ENCODE data around the gene KCMF1.

DNA sequence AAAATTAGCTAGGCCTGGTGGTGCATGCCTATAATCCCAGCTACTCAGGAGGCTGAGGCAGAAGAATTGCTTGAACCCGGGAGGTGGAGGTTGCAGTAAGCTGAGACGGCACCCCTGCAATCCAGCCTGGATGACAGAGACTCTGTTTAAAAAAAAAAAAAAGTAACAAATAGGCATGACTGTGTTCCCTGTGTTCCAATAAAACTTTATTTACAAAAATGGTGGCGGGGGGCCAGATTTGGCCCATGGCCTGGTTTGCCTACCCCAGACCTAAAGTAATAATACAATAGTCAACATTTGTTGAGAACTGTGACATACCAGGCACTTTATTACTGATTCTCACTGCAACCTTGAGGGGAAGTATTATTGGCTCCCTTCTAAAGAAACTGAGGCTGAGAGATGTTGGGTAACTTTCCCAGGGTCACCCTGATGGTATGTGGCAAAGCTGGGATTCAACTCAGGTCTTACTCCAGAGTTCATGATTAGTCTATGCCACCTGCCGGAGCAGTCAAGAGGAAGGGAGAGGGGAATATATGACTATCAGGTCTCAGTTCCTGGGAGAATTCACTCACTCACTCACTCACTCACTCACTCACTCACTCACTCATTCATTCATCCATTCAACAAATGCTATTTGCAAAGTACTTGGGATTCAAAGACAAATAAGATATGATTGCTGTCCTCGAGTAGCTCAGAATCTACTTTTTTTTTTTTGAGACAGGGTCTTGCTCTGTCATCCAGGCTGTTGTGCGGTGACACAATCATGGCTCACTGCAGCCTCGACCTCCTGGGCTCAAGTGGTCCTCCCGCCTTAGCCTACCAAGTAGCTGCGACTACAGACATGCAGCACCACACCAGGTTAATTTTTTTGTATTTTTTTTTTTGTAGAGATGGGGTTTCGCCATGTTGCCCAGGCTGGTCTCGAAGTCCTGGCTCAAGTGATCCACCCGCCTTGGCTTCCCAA lies 14.3 kb upstream of the KCMF1 start:
- TF ChIP-seq, protein P1, sequence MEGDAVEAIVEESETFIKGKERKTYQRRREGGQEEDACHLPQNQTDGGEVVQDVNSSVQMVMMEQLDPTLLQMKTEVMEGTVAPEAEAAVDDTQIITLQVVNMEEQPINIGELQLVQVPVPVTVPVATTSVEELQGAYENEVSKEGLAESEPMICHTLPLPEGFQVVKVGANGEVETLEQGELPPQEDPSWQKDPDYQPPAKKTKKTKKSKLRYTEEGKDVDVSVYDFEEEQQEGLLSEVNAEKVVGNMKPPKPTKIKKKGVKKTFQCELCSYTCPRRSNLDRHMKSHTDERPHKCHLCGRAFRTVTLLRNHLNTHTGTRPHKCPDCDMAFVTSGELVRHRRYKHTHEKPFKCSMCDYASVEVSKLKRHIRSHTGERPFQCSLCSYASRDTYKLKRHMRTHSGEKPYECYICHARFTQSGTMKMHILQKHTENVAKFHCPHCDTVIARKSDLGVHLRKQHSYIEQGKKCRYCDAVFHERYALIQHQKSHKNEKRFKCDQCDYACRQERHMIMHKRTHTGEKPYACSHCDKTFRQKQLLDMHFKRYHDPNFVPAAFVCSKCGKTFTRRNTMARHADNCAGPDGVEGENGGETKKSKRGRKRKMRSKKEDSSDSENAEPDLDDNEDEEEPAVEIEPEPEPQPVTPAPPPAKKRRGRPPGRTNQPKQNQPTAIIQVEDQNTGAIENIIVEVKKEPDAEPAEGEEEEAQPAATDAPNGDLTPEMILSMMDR (IDR thresholded peaks at IDR 0.05) = no peak
- no peak for TF ChIP-seq POLR2A (IDR thresholded peaks at IDR 0.05)

Measured in adrenal gland (tissue), 5 donors.